Tibial nerve (tissue), 4 donors: ENCODE measurements around the gene GJA9. TPM values are rescaled to one million over a fixed set of nuclear protein-coding genes. Genes with fewer than 3 reads are reported as not detected.

Experiments used
- DNase-seq, 2 donors: peaks; one replicate each; pipeline ENCODE4 v3.0.0-alpha.2; 2019; ENCODE audit warnings: low spot score in 2 of 2
- H3K27ac ChIP-seq, 4 donors: fragments of 200-600 bp; sonication (generic) in 3 of 4; one replicate each; pipeline ENCODE4 v1.5.1; 2017 to 2019; ENCODE audit warnings: mild to moderate bottlenecking in 1 of 4
- H3K27me3 ChIP-seq, 2 donors: fragments of 200-600 bp; sonication (generic) in 1 of 2; one replicate each; pipeline versions ENCODE4 v1.5.1 to v1.6.0; 2017 to 2019
- H3K36me3 ChIP-seq, 3 donors: fragments of 200-600 bp; sonication (generic); one replicate each; pipeline ENCODE4 v1.5.1; 2018 to 2019
- H3K4me1 ChIP-seq, 4 donors: fragments of 200-600 bp; sonication (generic) in 3 of 4; one replicate each; pipeline ENCODE4 v1.5.1; 2017 to 2019
- H3K4me3 ChIP-seq, 4 donors: fragments of 200-600 bp; sonication (generic) in 3 of 4; one replicate each; pipeline ENCODE4 v1.5.1; 2017 to 2019; ENCODE audit warnings: mild to moderate bottlenecking in 1 of 4, moderate library complexity in 1 of 4
- H3K9me3 ChIP-seq, 4 donors: fragments of 200-600 bp; sonication (generic) in 3 of 4; one replicate each; pipeline ENCODE4 v1.5.1; 2017 to 2019
- EP300 ChIP-seq, 2 donors: sonication (generic); formaldehyde crosslinking; IDR thresholded peaks; one replicate each; pipeline ENCODE4 v1.6.1; 2017; ENCODE audit warnings: antibody characterized with exemption in 2 of 2, mild to moderate bottlenecking in 1 of 2
- POLR2A ChIP-seq, 2 donors: fragments of 450-650 bp; IDR thresholded peaks; one replicate each; pipeline ENCODE4 v1.6.1; 2017; ENCODE audit warnings: antibody characterized with exemption in 2 of 2, mild to moderate bottlenecking in 2 of 2, moderate library complexity in 2 of 2
- WGBS, 2 donors: methylation state at CpG; one replicate each; pipeline ENCODE4 v1.1.5; 2018; 5-methylcytosine and 5-hydroxymethylcytosine counted together
- total RNA-seq, 4 donors: library from RNA; depleted of rRNA; stranded (reverse); fragments of >200 nt; gene quantifications; one replicate each; pipeline ENCODE4 v1.1.0, GENCODE V29; 2016
- TF ChIP-seq, protein P1 (sequence below), 5 experiments: fragments of 200-600 bp in 3 of 5; fragments of 450-650 bp in 2 of 5; sonication (generic) in 3 of 5; IDR thresholded peaks; one replicate each; pipeline ENCODE4 v1.5.1; 2016 to 2019; ENCODE audit warnings: antibody characterized with exemption in 5 of 5, mild to moderate bottlenecking in 3 of 5, moderate library complexity in 2 of 5

GJA9 gene
- total RNA-seq, 4 donors from 2014 or later: not detected

DNA sequence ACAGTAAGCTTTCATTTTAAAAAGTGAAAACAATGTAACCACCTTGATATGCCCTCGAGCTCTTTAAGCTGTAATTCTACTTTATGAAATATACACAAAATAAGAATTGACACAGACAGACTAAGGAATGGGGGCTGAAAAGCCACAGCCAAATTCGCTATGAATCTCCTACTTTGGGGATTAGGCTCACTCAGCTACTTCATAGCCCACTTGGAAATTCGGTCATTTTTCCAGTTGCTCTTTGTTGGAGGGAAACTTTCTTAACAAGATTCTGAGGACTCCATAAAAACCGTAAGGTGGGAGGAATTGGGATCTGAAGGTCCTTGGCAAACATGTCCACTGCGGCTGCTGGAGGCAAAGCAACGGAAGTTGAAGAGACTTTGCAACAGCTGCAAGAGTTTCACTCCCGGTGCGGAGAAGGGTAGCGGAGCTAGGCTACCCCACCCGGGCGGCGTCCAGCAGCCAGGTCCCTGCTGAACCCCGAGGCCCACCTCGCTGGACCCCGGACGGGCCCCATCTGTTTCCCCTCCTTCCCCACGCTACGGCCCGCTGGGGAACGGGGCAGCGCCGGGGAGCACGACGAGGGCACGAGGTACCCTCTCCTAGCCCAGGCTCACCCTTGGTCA is 8.9 kb downstream of the GJA9 start:
- Histone ChIP-seq H3K9me3 (no peaks in the 10 kb centered on the region), H3K27me3 (no peaks in the 10 kb centered on the region), H3K4me3 (peak overlapping the region; percentile 73 to 83 (median 74)), H3K36me3 (peaks cover 0 to 2% (median 0%) of the 10 kb centered on the region in 3 donors), H3K27ac (peak overlapping the region in 3 of 4 donors; percentile 8 to 65 (median 48)), H3K4me1 (peaks cover 0 to 28% (median 10%) of the 10 kb centered on the region in 4 donors)
- WGBS, 2 donors: 5 to 17% methylated on average over 11 to 25 of the region's 25 CpGs
- no peak for DNase-seq
- TF ChIP-seq POLR2A (IDR thresholded peaks at IDR 0.05): no peak
- TF ChIP-seq, protein P1, sequence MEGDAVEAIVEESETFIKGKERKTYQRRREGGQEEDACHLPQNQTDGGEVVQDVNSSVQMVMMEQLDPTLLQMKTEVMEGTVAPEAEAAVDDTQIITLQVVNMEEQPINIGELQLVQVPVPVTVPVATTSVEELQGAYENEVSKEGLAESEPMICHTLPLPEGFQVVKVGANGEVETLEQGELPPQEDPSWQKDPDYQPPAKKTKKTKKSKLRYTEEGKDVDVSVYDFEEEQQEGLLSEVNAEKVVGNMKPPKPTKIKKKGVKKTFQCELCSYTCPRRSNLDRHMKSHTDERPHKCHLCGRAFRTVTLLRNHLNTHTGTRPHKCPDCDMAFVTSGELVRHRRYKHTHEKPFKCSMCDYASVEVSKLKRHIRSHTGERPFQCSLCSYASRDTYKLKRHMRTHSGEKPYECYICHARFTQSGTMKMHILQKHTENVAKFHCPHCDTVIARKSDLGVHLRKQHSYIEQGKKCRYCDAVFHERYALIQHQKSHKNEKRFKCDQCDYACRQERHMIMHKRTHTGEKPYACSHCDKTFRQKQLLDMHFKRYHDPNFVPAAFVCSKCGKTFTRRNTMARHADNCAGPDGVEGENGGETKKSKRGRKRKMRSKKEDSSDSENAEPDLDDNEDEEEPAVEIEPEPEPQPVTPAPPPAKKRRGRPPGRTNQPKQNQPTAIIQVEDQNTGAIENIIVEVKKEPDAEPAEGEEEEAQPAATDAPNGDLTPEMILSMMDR (IDR thresholded peaks at IDR 0.05): no peak
- TF ChIP-seq EP300 (IDR thresholded peaks at IDR 0.05): no peak

DNA sequence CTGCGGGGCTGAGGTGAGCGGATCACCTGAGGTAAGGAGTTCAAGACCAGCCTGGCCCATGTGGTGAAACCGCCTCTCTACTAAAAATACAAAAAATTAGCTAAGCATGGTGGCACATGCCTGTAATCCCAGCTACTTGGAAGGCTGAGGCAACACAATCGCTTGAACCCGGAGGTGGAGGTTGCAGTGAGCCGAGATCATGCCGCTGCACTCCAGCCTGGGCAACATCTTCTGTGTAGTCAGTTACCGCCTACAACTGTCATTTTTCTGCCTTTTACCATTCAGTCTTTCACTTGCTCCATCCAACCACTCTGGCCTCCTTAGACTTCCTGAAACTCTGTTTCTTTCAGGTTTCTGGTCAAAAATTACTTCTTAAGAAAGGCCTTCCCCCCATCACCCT is 10.4 kb downstream of the GJA9 start:
- Histone ChIP-seq H3K27ac (no peak overlapping the region), H3K9me3 (no peaks in the 10 kb centered on the region), H3K27me3 (no peaks in the 10 kb centered on the region), H3K36me3 (peaks cover 0 to 17% (median 0%) of the 10 kb centered on the region in 3 donors), H3K4me3 (no peak overlapping the region), H3K4me1 (peaks cover 0 to 28% (median 10%) of the 10 kb centered on the region in 4 donors)
- 83 to 85% methylated on average over 8 of the region's 8 CpGs for WGBS, 2 donors
- DNase-seq: no peak
- no peak for TF ChIP-seq POLR2A (IDR thresholded peaks at IDR 0.05)
- no peak for TF ChIP-seq EP300 (IDR thresholded peaks at IDR 0.05)
- TF ChIP-seq, protein P1 (IDR thresholded peaks at IDR 0.05): no peak

GRCh38 chr1:38867208-38867607 is 14.2 kb downstream of the GJA9 start:
- H3K4me3 ChIP-seq: no peak overlapping the region
- 90 to 95% methylated on average over 8 of the region's 8 CpGs for WGBS, 2 donors
- no peaks in the 10 kb centered on the region for H3K27me3 ChIP-seq
- DNase-seq: no peak
- no peaks in the 10 kb centered on the region for H3K9me3 ChIP-seq
- peaks cover 0 to 17% (median 0%) of the 10 kb centered on the region in 3 donors for H3K36me3 ChIP-seq
- TF ChIP-seq EP300 (IDR thresholded peaks at IDR 0.05) (no peak), POLR2A (IDR thresholded peaks at IDR 0.05) (no peak)
- TF ChIP-seq, protein P1 (IDR thresholded peaks at IDR 0.05): no peak
- H3K27ac ChIP-seq: no peak overlapping the region
- peaks cover 0 to 33% (median 2%) of the 10 kb centered on the region in 4 donors for H3K4me1 ChIP-seq

DNA sequence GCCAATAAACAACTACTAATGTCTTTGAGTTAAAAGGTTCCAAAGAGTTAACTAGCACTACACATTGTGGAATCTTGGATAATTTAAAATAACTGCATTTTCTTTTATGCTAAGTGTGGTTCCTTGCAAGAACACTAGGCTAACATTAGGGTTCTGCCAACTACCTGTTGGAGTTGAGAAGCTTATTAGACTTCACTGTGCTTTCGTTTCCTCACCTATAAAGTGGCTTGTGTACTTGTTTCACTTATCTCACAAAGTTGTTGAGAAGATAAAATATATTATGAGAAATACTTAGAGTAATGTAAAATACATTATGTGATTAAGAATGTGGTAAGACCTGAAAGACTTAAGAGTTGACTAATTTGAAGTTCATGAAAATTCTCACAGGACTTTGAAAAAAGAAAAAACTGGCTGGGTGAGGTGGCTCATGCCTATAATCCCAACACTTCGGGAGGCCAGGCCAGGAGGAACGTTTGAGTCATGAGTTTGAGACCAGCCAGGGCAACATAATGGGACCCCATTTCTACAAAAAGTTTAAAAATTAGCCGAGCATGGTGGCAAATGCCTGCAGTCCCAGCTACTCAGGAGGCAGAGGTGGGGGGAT is 16.2 kb downstream of the GJA9 start:
- TF ChIP-seq POLR2A (IDR thresholded peaks at IDR 0.05) (no peak), EP300 (IDR thresholded peaks at IDR 0.05) (no peak)
- TF ChIP-seq, protein P1 (IDR thresholded peaks at IDR 0.05): no peak
- H3K9me3 ChIP-seq: no peaks in the 10 kb centered on the region
- peaks cover 0 to 17% (median 0%) of the 10 kb centered on the region in 3 donors for H3K36me3 ChIP-seq
- peaks cover 0 to 41% (median 8%) of the 10 kb centered on the region in 4 donors for H3K4me1 ChIP-seq
- no peak for DNase-seq
- WGBS, 2 donors: 84 to 86% methylated on average over 4 of the region's 4 CpGs
- no peak overlapping the region for H3K27ac ChIP-seq
- no peak overlapping the region for H3K4me3 ChIP-seq
- no peaks in the 10 kb centered on the region for H3K27me3 ChIP-seq

DNA sequence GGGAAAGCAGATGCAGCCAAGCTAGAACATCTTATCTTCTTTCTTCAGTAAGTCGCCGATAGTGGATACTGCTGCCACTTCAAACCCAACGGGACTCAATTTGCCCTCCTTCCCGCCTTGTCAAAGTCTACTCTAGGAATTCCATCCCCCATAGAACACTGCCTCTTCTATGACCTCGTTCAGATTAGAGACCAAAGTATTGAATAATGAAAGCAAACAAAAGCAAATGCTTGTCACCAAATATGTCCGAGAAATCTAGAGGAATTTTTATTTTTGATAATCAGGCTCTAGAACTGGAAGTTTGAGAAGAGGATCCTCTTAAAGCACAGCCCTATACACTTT is 21.0 kb downstream of the GJA9 start:
- H3K27ac ChIP-seq: peak overlapping the region; percentile 26 to 92 (median 90)
- H3K4me1 ChIP-seq: peaks cover 0 to 73% (median 28%) of the 10 kb centered on the region in 4 donors
- no peak for DNase-seq
- H3K27me3 ChIP-seq: no peaks in the 10 kb centered on the region
- TF ChIP-seq POLR2A (IDR thresholded peaks at IDR 0.05) (no peak), EP300 (IDR thresholded peaks at IDR 0.05) (no peak)
- TF ChIP-seq, protein P1 (IDR thresholded peaks at IDR 0.05): no peak
- 2 to 7% methylated on average over 6 of the region's 6 CpGs for WGBS, 2 donors
- H3K36me3 ChIP-seq: peaks cover 0 to 12% (median 1%) of the 10 kb centered on the region in 3 donors
- H3K4me3 ChIP-seq: peak overlapping the region; percentile 66 to 97 (median 74)
- no peaks in the 10 kb centered on the region for H3K9me3 ChIP-seq
